NCI-H2196 (cell line): ENCODE results near the gene AP5B1.
"Not testable (repeated sequence)": the region's sequence is repeated elsewhere in the genome, so short reads cannot be mapped to it uniquely, and the experiment has no call there.

Experiments
- DNase-seq: peaks from one replicate; lab custom pipeline; 2025; ENCODE audit not compliant: unreplicated experiment; lab: John Stamatoyannopoulos, UW

The AP5B1 gene

GRCh38 chr11:65767806-65768205 is 13.0 kb downstream of the AP5B1 start:
- not testable (repeated sequence) for DNase-seq

GRCh38 chr11:65767406-65767805 is 13.4 kb downstream of the AP5B1 start:
- DNase-seq, result no peak

GRCh38 chr11:65766535-65766934 is 14.2 kb downstream of the AP5B1 start:
- DNase-seq, result no peak

- DNase-seq, result no peak
These were observed 16.3 kb downstream of the AP5B1 start for GRCh38 chr11:65764434-65764833.

- not testable (repeated sequence) for DNase-seq
These were observed 18.0 kb downstream of the AP5B1 start for GRCh38 chr11:65762816-65763215.

- DNase-seq, result not testable (repeated sequence)
These were observed 18.6 kb downstream of the AP5B1 start for GRCh38 chr11:65762169-65762568.

- no peak for DNase-seq
These were observed 35.7 kb downstream of the AP5B1 start for GRCh38 chr11:65745049-65745448.

- no peak for DNase-seq
These were observed 36.1 kb downstream of the AP5B1 start for GRCh38 chr11:65744699-65745042.

- DNase-seq, result no peak
These were observed 36.6 kb downstream of the AP5B1 start for GRCh38 chr11:65744026-65744698.

GRCh38 chr11:65743681-65744025 is 37.1 kb downstream of the AP5B1 start:
- no peak for DNase-seq

GRCh38 chr11:65742353-65742752 is 38.4 kb downstream of the AP5B1 start:
- DNase-seq, result no peak

GRCh38 chr11:65741185-65741584 is 39.6 kb downstream of the AP5B1 start:
- DNase-seq, result no peak

GRCh38 chr11:65739022-65739421 is 41.8 kb downstream of the AP5B1 start:
- no peak for DNase-seq

- DNase-seq, result no peak
These were observed 44.0 kb downstream of the AP5B1 start for GRCh38 chr11:65736810-65737209.

- not testable (repeated sequence) for DNase-seq
These were observed 45.7 kb downstream of the AP5B1 start for GRCh38 chr11:65735111-65735510.

- no peak for DNase-seq
These were observed 50.3 kb downstream of the AP5B1 start for GRCh38 chr11:65730461-65730860.

GRCh38 chr11:65727865-65728264 is 52.9 kb downstream of the AP5B1 start:
- DNase-seq, result no peak

GRCh38 chr11:65726660-65727059 is 54.1 kb downstream of the AP5B1 start:
- no peak for DNase-seq
